Keratinocyte (primary cell): ENCODE measurements around the gene ZNF653.

ENCODE experiments used
- CTCF ChIP-seq, 3 experiments: IDR thresholded peaks in 1 of 3; conservative IDR thresholded peaks in 1 of 3; optimal IDR thresholded peaks in 1 of 3; 2 replicates in 2 of 3; 3 replicates in 1 of 3; pipeline versions ENCODE3 to v1.5.1; 2011; ENCODE audit warnings: low read length in 3 of 3, mild to moderate bottlenecking in 3 of 3, moderate library complexity in 2 of 3, control low read depth in 1 of 3, inconsistent platforms in 1 of 3; ENCODE audit not compliant: insufficient read depth in 2 of 3; ENCODE audit errors: extremely low read depth in 1 of 3
- EZH2 ChIP-seq: IDR thresholded peaks from one replicate; pipeline ENCODE4 v1.6.1; 2012; ENCODE audit warnings: inconsistent platforms, mild to moderate bottlenecking, low read length, moderate library complexity

- TF ChIP-seq CTCF (optimal IDR thresholded peaks at IDR 0.05 in 1 of 3, IDR thresholded peaks at IDR 0.05 in 1 of 3, conservative IDR thresholded peaks at IDR 0.05 in 1 of 3; ENCODE audit: extremely low read depth in 1 of 3, insufficient read depth in 2 of 3, low read length in 3 of 3): no peak
- TF ChIP-seq EZH2: no peak
These were observed 18.8 kb downstream of the ZNF653 start for GRCh38 chr19:11486661-11487503.
